ENCODE measurements around the gene PRKCG.
"Not testable (repeated sequence)": the region's sequence is repeated elsewhere in the genome, so short reads cannot be mapped to it uniquely, and the experiment has no call there.

The PRKCG gene

GRCh38 chr19:53944933-53945332, 62.9 kb downstream of the PRKCG start:
- DNase-seq (ENCODE audit: low read depth): no peak

DNA sequence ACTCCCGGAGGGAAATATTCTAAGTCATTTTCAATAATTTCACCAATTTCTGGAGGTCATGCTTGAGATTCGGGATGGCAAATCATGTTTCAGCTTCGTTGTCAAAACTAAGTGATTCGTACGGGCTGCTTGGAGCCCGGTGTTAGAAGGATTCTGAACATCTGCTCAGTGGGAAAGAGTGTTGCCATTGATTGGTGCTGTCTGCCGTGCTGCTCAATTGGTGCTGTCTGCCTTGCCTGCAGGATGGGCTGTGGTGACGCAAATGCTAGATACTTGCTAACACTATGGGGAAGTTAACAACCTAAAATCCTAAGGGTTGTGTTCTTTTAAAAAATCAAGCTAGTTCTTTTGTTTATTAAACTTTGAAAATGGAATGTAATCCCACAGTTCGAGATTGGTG, 63.4 kb downstream of the PRKCG start:
- no peak for DNase-seq (ENCODE audit: low read depth)

DNA sequence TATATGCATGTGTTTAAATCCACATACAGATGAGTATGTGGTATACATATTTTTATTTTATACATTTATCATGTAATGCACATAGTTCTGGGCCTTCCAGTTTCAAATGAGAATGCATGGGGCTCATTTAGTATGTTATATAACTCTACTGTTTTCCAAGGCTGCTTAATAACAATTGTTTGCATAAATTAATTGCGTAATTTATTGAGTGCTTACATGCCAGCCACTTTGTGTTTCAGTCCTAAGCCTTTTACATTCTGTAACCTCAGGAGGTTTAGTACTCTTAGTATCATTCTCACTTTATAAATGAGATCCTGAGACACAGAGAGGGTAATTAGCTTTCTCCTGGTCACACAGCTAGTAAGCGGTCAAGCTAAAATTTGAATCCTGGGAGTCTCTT, 64.0 kb downstream of the PRKCG start:
- no peak for DNase-seq (ENCODE audit: low read depth)

DNA sequence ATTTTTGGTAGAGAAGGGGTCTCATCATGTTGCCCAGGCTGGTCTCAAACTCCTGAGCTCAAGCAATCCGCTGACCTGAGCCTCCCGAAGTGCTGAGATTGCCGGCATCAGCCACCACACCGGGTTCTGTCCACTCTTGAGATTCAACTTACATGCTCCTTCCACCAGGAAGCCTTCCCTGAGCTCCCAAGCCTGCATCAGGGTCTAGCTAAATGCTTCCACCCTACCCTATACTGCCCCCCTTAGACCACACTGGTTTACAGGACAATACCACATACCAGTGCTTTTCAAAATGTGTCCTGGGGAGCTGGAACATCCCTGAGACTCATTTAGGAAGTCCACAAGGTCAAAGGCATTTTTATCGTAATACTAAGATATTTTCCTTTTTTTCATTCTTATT, 65.6 kb downstream of the PRKCG start:
- DNase-seq (ENCODE audit: low read depth): no peak

GRCh38 chr19:53948611-53949010, 66.6 kb downstream of the PRKCG start:
- not testable (repeated sequence) for DNase-seq (ENCODE audit: low read depth)

- no peak for DNase-seq (ENCODE audit: low read depth)
Measured at GRCh38 chr19:53951436-53951835, 69.4 kb downstream of the PRKCG start.

DNA sequence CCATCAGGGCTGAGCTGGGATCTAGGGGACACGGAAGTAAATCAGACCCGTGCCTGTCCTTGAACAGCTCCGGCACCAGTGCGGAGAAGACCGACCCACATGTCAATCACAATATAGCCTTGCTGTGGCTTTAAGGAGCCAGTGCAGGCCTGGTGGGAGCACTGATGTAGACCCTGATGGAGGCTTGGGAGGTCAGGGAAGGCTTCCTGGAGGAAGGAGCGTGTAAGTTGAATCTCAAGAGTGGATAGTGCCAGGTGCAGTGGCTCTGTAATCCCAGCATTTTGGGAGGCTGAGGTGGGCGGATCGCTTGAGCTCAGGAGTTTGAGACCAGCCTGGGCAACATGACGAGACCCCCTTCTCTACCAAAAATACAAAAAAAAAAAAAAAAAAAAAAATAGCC, 70.0 kb downstream of the PRKCG start:
- DNase-seq (ENCODE audit: low read depth): no peak

- no peak for DNase-seq (ENCODE audit: low read depth)
Measured at GRCh38 chr19:53953383-53953782, 71.4 kb downstream of the PRKCG start.
